Right atrium auricular region (tissue), 2 donors: Measurements from ENCODE around the gene HSPA4. TPM values are rescaled to one million over a fixed set of nuclear protein-coding genes. Genes with fewer than 3 reads are reported as not detected.

Experiments used
- DNase-seq: peaks from one replicate; pipeline ENCODE4 v3.0.0-alpha.2; 2019; ENCODE audit warnings: low spot score
- H3K27ac ChIP-seq, 2 donors: fragments of 200-600 bp; sonication (generic); 1 replicate in 1 of 2; 2 replicates in 1 of 2; pipeline ENCODE4 v1.5.1; 2016 to 2019
- H3K27me3 ChIP-seq, 2 donors: fragments of 200-600 bp; sonication (generic); one replicate each; pipeline versions ENCODE4 v1.5.1 to v1.6.0; 2017 to 2019
- H3K36me3 ChIP-seq: fragments of 200-600 bp; sonication (generic); one replicate; pipeline ENCODE4 v1.5.1; 2016
- H3K4me1 ChIP-seq, 2 donors: fragments of 200-600 bp; sonication (generic); one replicate each; pipeline versions ENCODE4 v1.5.1 to v1.6.0; 2017 to 2019
- H3K4me3 ChIP-seq, 2 donors: fragments of 200-600 bp; sonication (generic); 1 replicate in 1 of 2; 2 replicates in 1 of 2; pipeline ENCODE4 v1.5.1; 2017 to 2019; ENCODE audit warnings: mild to moderate bottlenecking in 1 of 2, moderate library complexity in 1 of 2
- H3K9me3 ChIP-seq, 2 donors: fragments of 200-600 bp; sonication (generic); one replicate each; pipeline ENCODE4 v1.5.1; 2019
- total RNA-seq, 2 donors: library from RNA; depleted of rRNA; stranded (reverse); fragments of >200 nt; gene quantifications; one replicate each; pipeline ENCODE4 v1.1.0, GENCODE V29; 2016
- TF ChIP-seq, protein P1 (sequence below), 2 donors: fragments of 200-600 bp; sonication (generic); IDR thresholded peaks; one replicate each; pipeline ENCODE4 v1.5.1; 2019; ENCODE audit warnings: antibody characterized with exemption in 2 of 2

Gene HSPA4
- total RNA-seq, 2 donors from 2014 or later = 50.4 to 56.3 TPM

DNA sequence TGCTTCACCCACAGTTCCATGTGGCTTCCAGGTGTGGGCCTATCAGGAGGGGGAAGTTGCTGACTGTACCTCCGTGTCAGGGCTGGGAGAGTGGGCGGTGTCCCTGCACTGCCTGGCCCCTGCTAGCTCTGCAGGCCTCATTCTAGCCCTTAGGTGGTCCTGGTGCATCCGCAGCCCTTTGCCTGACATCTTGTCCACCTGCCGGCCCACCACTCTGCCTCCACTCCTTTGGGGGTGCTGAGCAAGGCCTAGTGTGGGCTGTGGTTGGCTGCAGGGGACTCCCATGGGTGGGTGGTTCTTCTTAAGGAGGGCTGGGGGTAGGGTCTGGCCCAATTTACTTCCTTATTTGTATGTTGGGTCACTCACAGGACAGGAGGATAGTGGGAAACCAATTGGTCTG, 66.9 kb downstream of the HSPA4 start:
- TF ChIP-seq, protein P1, sequence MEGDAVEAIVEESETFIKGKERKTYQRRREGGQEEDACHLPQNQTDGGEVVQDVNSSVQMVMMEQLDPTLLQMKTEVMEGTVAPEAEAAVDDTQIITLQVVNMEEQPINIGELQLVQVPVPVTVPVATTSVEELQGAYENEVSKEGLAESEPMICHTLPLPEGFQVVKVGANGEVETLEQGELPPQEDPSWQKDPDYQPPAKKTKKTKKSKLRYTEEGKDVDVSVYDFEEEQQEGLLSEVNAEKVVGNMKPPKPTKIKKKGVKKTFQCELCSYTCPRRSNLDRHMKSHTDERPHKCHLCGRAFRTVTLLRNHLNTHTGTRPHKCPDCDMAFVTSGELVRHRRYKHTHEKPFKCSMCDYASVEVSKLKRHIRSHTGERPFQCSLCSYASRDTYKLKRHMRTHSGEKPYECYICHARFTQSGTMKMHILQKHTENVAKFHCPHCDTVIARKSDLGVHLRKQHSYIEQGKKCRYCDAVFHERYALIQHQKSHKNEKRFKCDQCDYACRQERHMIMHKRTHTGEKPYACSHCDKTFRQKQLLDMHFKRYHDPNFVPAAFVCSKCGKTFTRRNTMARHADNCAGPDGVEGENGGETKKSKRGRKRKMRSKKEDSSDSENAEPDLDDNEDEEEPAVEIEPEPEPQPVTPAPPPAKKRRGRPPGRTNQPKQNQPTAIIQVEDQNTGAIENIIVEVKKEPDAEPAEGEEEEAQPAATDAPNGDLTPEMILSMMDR (IDR thresholded peaks at IDR 0.05) = no peak
- peak; percentile 9 for DNase-seq
- no peak overlapping the region for H3K27ac ChIP-seq

GRCh38 chr5:133119233-133119711, 67.5 kb downstream of the HSPA4 start:
- Histone ChIP-seq H3K36me3 (no peaks in the 10 kb centered on the region), H3K4me1 (no peaks in the 10 kb centered on the region), H3K27me3 (no peaks in the 10 kb centered on the region), H3K27ac (no peak overlapping the region), H3K4me3 (no peak overlapping the region), H3K9me3 (no peaks in the 10 kb centered on the region)
- TF ChIP-seq, protein P1 (IDR thresholded peaks at IDR 0.05) = no peak
- DNase-seq = peak; percentile 42

More for the DNA sequence above, 66.9 kb downstream of the HSPA4 start:
- H3K4me3 ChIP-seq = no peak overlapping the region
- H3K36me3 ChIP-seq = no peaks in the 10 kb centered on the region
- H3K27me3 ChIP-seq = no peaks in the 10 kb centered on the region
- no peaks in the 10 kb centered on the region for H3K4me1 ChIP-seq
- no peaks in the 10 kb centered on the region for H3K9me3 ChIP-seq

GRCh38 chr5:133120156-133120750, 68.4 kb downstream of the HSPA4 start:
- no peak overlapping the region for H3K4me3 ChIP-seq
- H3K27ac ChIP-seq = no peak overlapping the region
- TF ChIP-seq, protein P1 (IDR thresholded peaks at IDR 0.05) = no peak
- H3K4me1 ChIP-seq = no peaks in the 10 kb centered on the region
- H3K36me3 ChIP-seq = no peaks in the 10 kb centered on the region
- no peaks in the 10 kb centered on the region for H3K27me3 ChIP-seq
- DNase-seq = peak; percentile 50
- H3K9me3 ChIP-seq = no peaks in the 10 kb centered on the region

DNA sequence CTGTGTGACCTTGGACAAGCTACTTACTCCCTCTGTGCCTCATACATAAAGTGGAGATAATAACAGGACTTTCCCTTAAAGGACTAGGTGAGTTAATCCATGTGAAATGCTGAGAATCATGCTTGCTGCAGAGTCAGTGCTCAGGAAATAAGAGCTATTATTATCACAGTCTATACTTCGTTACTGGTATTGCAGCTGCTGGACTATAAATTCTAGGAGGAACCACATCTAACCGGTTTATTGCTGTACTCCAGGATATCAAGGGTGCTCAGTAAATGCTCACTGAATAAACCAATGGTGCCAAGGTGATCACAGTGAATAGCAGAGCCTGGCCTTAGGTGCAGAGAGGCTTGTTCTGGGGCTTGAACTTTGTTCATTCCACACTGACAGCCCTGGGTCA, 69.3 kb downstream of the HSPA4 start:
- Histone ChIP-seq H3K9me3 (no peaks in the 10 kb centered on the region), H3K27me3 (no peaks in the 10 kb centered on the region), H3K4me3 (no peak overlapping the region), H3K36me3 (no peaks in the 10 kb centered on the region), H3K4me1 (no peaks in the 10 kb centered on the region), H3K27ac (no peak overlapping the region)
- TF ChIP-seq, protein P1 (IDR thresholded peaks at IDR 0.05) = no peak
- no peak for DNase-seq

- TF ChIP-seq, protein P1 (IDR thresholded peaks at IDR 0.05) = no peak
- no peak overlapping the region for H3K27ac ChIP-seq
- H3K36me3 ChIP-seq = no peaks in the 10 kb centered on the region
- H3K4me3 ChIP-seq = no peak overlapping the region
- H3K4me1 ChIP-seq = no peaks in the 10 kb centered on the region
- H3K9me3 ChIP-seq = no peaks in the 10 kb centered on the region
- H3K27me3 ChIP-seq = no peaks in the 10 kb centered on the region
- peak; percentile 16 for DNase-seq
These were observed 69.9 kb downstream of the HSPA4 start for GRCh38 chr5:133121611-133122150.
